NCI-H1092 (cell line): ENCODE measurements around the gene NR6A1.

Source experiments
- DNase-seq: peaks from one replicate; lab custom pipeline; 2025; lab: John Stamatoyannopoulos, UW

The NR6A1 gene

GRCh38 chr9:124574534-124575375 is 196.4 kb downstream of the NR6A1 start:
- no peak for DNase-seq

DNA sequence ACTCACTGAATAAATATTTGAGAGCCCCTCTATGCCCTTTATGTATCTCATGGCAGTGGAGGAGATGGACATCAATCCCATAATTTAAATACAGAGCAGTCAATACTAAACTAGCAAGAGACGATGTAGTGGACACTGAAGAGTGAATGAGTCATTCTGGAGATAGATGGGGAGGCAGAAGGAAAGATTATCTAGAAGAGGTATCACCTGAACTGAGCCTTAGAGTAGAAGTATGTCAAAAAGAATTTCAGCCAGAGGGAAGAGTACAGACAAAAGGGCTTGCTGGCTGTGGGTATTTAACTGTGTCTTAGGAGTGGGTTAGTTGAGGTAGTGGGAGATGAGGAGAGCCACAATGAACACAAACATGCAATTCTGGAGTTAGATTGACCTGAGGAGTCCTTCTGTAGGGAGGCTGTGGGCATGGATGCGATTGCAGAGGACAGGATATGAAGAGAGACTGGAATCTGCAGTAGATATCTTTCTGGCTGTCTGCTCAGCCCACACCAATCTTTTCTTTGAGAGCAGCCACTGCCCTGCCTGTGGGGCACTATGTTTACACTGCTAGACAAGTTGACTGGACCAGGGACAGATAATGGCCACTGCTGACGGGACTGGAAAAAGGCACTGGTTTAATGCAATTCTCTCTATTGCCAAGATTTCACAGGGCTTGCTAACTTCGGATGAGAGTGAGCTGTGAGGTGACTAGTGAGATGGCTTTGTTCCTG is 200.0 kb downstream of the NR6A1 start:
- DNase-seq = no peak

DNA sequence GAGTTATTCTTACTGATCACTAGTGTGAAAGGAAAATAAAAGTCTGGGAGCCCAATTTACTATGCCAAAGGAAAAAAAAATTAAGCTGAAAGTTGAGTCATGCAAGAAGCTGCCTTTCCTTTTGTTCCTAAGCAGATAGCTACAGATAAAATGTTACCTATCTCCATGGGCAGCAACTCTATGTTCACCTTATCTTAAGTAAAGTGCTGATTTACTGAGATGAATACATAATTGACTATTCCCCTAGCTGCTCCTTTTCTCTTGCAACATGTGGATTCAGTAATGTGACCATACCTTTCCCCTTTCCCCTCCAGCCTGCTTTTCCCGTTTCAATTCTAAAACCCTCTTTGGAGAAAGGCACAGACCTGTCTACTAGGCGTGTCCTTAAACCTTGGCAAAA is 201.2 kb downstream of the NR6A1 start:
- DNase-seq = no peak

DNA sequence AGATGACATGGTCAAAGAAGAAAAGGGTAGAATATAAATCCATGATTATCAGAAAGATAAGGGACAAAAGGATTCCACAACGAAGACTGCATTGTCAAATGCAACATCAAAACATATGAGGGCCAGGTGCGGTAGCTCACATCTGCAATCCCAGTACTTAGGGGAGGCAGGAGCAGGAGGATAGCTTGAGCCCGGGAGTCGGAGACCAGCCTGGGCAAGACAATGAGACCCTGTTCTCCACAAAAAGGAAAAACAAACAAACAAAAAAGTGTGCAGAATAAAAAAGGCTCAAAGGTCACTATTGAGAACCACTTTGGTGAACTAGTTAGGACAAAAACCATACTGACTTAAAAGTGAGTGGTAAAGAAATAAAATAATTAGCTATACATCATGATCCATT is 203.7 kb downstream of the NR6A1 start:
- no peak for DNase-seq

DNA sequence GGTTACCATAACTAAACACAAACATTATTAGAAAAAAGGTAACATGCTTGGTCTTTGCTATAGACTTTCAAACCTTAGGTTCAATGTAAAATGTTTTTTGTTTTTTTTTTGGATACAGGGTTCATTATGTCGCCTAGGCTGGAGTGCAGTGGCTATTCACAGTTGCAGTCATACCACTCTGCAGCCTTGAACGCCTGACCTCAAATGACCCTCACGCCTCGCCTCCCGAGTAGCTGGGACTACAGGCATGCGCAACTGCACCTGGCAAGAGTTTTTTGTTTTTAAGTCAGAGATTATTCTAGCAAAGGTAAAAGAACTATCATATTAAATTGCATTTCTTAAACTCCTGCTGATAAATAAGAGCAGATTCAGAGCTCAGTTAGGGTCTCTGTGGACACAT is 208.8 kb downstream of the NR6A1 start:
- no peak for DNase-seq

DNA sequence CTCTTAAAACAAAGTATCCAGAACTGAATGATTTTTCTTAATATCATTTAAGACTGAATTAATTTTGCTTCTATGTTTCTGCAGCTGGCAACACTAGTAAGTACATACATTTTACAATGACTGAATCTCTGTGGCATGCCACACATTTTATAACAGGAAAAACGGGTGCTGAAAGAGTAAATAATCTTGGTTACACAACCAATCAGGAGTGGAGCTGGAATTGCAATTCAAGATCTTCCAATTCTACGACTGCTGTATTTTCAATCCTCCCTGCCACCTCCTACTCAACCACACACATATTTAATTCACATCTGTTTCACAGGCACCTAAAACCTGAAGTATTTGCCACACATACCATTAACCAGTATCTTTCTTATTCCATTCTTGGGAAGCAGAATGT is 211.2 kb downstream of the NR6A1 start:
- no peak for DNase-seq

GRCh38 chr9:124558777-124559470 is 212.2 kb downstream of the NR6A1 start:
- no peak for DNase-seq

GRCh38 chr9:124557895-124558294 is 213.2 kb downstream of the NR6A1 start:
- DNase-seq = no peak

DNA sequence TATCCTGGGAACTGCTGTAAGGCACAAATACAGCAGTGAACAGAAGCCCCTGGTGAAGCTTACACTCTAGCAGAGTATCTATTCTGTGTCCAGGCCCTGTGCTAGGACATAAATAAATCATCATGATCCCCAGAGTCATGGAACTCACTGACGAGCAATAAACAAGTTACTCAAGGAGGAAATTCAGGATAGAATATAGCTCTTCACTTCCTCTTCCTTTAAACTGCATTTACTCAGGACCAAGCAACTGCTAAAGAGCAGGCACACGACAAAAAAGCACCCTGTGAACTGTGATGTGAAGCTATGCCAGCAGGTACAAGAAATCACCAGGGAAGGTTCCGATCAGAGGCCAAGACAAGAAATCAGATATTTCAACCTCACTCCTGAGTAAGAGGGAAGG is 216.1 kb downstream of the NR6A1 start:
- DNase-seq = no peak

DNA sequence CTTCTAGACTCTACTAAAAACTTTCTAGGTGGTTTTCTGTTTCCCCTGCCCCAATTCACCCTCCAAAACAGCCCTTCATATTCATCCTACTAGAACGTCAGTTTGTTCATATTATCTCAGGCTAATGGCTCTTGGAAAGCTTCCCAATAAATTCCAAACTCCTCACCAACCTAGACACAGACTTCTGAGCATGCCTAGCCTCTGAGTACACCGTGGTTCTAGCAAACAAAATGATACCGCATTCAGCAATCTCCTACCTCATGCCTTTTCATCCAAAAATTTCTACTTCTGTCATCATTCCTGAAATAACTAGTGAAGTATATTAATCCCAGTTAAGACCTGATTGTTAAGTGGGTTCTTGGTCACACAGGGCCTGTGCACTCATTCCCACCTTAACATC is 217.4 kb downstream of the NR6A1 start:
- DNase-seq = no peak

GRCh38 chr9:124552273-124552605 is 218.9 kb downstream of the NR6A1 start:
- no peak for DNase-seq

- no peak for DNase-seq
Observed at GRCh38 chr9:124551472-124552272, 219.4 kb downstream of the NR6A1 start.

DNA sequence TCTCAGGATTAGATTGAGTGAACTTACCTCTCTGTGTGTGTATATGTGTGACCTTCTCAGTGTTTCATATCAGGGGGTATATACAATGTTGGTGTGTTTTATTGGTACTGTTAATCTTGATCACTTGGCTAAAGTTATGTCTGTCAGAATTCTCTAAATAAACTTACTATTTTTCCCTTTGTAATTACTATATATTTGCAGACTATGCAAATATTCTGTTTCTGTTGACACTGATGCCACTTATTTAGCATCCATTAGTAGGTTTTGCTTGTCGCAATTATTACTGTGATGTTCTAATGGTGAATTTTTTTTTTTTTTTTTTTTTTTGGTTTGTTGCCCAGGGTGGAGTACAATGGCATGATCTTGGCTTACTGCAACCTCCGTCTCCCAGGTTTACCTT is 221.0 kb downstream of the NR6A1 start:
- no peak for DNase-seq

DNA sequence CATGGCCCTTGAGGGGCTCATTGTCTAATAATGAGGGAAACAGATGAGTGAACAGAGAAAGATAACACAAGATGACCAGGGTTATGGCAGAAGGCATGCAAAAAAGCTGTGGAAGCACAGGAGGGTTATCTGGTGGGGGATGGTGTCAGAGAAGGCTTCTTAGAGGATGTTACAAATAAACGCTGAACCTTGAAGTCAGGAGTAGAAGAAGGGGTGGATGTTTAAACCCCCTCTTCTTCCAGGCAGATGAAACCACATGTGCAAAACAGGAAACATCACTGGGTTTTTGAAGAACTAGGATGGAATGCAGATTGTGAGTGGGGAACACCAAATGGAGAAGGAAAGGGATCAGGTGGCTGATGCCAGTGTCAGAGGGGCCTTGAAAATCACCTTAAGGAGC is 222.1 kb downstream of the NR6A1 start:
- no peak for DNase-seq

- DNase-seq = no peak
Observed at GRCh38 chr9:124544535-124544934, 226.6 kb downstream of the NR6A1 start.

DNA sequence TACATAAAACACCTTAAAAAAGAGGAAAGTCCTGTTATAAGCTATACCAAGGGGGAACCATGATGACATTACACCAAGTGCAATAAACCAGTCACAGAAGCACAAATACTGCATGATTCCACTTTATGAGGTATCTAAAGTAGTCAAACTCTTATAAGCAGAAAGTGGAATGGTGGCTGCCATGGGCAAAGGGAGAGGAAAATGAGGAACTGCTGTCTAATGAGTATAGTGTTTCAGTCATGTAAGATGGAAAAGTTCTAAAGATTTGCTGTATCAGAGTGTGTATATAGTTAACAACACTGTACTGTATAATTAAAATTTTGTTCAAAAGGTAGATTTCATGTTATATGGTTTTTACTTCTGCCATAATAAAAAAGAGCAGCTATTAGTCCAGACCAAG is 229.3 kb downstream of the NR6A1 start:
- DNase-seq = no peak

DNA sequence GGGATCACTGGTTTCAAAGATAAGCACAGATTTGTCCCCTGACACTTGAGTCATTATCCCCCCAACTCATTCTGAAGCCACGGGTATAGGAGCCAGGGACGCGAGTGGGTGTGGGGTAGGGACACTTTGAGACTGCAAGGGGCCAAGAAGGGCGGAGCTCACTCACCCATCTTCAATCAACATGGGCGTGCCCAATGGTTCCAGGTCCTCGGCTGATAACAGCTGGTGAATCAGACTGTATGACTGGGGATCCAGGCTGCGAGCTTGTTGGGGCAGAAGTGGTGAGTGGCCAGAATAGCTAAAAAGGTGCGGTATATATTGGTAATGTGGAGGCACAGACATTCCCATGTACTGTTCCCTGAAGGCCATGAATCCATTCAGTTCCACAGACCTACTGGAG is 233.2 kb downstream of the NR6A1 start:
- DNase-seq = no peak

GRCh38 chr9:124535846-124536245 is 235.3 kb downstream of the NR6A1 start:
- DNase-seq = no peak

- DNase-seq = no peak
Observed at GRCh38 chr9:124532897-124533296, 238.2 kb downstream of the NR6A1 start.

- no peak for DNase-seq
Observed at GRCh38 chr9:124531115-124531514, 240.0 kb downstream of the NR6A1 start.

GRCh38 chr9:124530246-124530645 is 240.9 kb downstream of the NR6A1 start:
- DNase-seq = no peak

DNA sequence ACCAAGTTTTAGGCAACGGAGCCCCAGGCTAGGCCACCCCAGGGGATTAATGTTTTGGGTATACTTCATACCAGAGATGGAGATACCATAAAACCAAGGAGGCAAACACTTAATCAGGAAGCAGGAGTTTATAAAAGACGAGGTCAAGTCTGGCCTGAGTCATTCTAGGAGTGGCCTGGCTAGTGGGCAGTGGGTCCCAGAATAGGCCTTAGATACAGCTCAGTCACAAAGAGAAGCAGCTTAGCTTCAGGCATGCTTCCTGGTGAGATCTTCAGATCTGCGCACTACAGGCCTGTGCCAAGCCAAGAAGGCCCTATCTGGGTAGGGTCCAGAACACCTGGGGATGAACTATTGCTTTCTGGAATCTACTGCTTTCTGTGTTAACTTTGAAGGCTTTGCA is 243.3 kb downstream of the NR6A1 start:
- no peak for DNase-seq
